ENCODE measurements around the gene HAS3.

Gene HAS3

DNA sequence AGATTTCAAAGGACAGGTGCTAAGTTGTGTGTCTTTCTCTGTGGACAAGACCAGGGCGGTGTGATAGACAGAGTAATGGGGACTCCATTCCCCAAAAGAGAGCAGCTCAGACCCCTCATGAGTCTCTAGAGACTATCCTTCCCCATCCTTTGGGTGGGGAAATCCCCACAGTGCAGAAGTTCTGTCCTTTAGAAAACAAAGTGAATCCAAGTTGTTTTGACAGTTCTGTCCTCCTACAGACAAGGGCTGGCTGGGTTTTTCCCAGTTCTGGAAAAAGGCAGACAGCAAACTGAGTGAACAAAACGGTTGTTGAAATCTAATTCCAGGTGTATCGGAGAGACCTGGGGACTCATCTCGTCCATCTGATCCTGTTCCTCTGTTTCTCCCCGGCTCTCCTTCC lies 11.0 kb upstream of the HAS3 start:
- Histone ChIP-seq H3K4me1 (ENCODE audit: control insufficient read depth, insufficient read depth, low read length) (no peaks in the 10 kb centered on the region), H3K9me3 (ENCODE audit: control insufficient read depth, insufficient read depth, low read depth, low read length) (no peaks in the 10 kb centered on the region), H3K36me3 (ENCODE audit: control insufficient read depth in 2 of 2, insufficient read depth in 1 of 2, low read length in 2 of 2) (no peaks in the 10 kb centered on the region), H3K4me3 (ENCODE audit: low read depth, low read length) (no peak overlapping the region), H3K27ac (ENCODE audit: extremely low read depth, low read depth, low read length) (no peak overlapping the region)
- ChIA-PET CTCF (interaction anchor here (0.7 to 2.2 kb wide), 2 partner anchors 19 to 431 kb away, joined by 3 to 7 read pairs; no protein-coding TSS in a partner anchor), POLR2A (no interaction called here)
- TF ChIP-seq, protein P1, sequence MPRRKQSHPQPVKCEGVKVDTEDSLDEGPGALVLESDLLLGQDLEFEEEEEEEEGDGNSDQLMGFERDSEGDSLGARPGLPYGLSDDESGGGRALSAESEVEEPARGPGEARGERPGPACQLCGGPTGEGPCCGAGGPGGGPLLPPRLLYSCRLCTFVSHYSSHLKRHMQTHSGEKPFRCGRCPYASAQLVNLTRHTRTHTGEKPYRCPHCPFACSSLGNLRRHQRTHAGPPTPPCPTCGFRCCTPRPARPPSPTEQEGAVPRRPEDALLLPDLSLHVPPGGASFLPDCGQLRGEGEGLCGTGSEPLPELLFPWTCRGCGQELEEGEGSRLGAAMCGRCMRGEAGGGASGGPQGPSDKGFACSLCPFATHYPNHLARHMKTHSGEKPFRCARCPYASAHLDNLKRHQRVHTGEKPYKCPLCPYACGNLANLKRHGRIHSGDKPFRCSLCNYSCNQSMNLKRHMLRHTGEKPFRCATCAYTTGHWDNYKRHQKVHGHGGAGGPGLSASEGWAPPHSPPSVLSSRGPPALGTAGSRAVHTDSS (tag by site-specific recombination; IDR thresholded peaks at IDR 0.05): no peak
- TF ChIP-seq GLI4 (tag by site-specific recombination; IDR thresholded peaks at IDR 0.05): no peak
- TF ChIP-seq ZNF654 (tag by site-specific recombination; IDR thresholded peaks at IDR 0.05; ENCODE audit: low read depth): no peak
- TF ChIP-seq ZNF404 (tag by site-specific recombination; IDR thresholded peaks at IDR 0.05): no peak
- TF ChIP-seq ZNF837 (tag by site-specific recombination; IDR thresholded peaks at IDR 0.05): no peak
- TF ChIP-seq ZNF664 (tag by site-specific recombination; IDR thresholded peaks at IDR 0.05): no peak
- TF ChIP-seq ZSCAN23 (tag by site-specific recombination; IDR thresholded peaks at IDR 0.05): no peak
- TF ChIP-seq ZNF324 (tag by site-specific recombination; IDR thresholded peaks at IDR 0.05): no peak
- TF ChIP-seq ZNF266 (tag by site-specific recombination; IDR thresholded peaks at IDR 0.05; ENCODE audit: low read depth): no peak
- no peak for TF ChIP-seq ZNF146 (tag by site-specific recombination; IDR thresholded peaks at IDR 0.05)
- no peak for TF ChIP-seq ZNF747 (tag by site-specific recombination; IDR thresholded peaks at IDR 0.05)
- TF ChIP-seq, protein P2, sequence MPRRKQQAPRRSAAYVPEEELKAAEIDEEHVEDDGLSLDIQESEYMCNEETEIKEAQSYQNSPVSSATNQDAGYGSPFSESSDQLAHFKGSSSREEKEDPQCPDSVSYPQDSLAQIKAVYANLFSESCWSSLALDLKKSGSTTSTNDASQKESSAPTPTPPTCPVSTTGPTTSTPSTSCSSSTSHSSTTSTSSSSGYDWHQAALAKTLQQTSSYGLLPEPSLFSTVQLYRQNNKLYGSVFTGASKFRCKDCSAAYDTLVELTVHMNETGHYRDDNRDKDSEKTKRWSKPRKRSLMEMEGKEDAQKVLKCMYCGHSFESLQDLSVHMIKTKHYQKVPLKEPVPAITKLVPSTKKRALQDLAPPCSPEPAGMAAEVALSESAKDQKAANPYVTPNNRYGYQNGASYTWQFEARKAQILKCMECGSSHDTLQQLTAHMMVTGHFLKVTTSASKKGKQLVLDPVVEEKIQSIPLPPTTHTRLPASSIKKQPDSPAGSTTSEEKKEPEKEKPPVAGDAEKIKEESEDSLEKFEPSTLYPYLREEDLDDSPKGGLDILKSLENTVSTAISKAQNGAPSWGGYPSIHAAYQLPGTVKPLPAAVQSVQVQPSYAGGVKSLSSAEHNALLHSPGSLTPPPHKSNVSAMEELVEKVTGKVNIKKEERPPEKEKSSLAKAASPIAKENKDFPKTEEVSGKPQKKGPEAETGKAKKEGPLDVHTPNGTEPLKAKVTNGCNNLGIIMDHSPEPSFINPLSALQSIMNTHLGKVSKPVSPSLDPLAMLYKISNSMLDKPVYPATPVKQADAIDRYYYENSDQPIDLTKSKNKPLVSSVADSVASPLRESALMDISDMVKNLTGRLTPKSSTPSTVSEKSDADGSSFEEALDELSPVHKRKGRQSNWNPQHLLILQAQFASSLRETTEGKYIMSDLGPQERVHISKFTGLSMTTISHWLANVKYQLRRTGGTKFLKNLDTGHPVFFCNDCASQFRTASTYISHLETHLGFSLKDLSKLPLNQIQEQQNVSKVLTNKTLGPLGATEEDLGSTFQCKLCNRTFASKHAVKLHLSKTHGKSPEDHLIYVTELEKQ (tag by site-specific recombination; IDR thresholded peaks at IDR 0.05; ENCODE audit: borderline replicate concordance): no peak
- TF ChIP-seq, protein P3, sequence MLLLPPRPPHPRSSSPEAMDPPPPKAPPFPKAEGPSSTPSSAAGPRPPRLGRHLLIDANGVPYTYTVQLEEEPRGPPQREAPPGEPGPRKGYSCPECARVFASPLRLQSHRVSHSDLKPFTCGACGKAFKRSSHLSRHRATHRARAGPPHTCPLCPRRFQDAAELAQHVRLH (tag by site-specific recombination; IDR thresholded peaks at IDR 0.05): no peak
- TF ChIP-seq REPIN1 (tag by site-specific recombination; IDR thresholded peaks at IDR 0.05; ENCODE audit: low read depth): no peak
- no peak for TF ChIP-seq YY2 (tag by site-specific recombination; IDR thresholded peaks at IDR 0.05)
- no peak for TF ChIP-seq ZNF629 (tag by site-specific recombination; IDR thresholded peaks at IDR 0.05)

DNA sequence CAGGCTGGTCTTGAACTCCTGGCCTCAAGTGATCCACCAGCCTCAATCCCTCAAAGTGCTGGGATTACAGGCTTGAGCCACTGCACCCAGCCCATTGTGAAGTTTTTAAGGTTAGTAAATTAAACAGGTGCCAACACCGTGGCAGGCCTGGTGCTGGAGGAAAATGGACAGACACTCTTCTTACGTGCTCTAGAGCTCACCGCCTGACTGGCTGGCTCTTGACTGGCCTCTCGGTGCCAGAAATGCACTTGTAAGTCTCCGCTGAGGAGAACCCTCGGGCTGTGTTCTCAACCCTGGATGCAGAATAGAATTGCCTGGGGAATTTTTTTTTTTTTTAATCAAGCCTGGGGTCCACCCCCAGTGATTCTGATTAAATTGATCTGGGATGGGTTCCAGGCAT lies 10.3 kb upstream of the HAS3 start:
- H3K4me1 ChIP-seq (ENCODE audit: control insufficient read depth, insufficient read depth, low read length): no peaks in the 10 kb centered on the region
- H3K9me3 ChIP-seq (ENCODE audit: control insufficient read depth, insufficient read depth, low read depth, low read length): no peaks in the 10 kb centered on the region
- no peak overlapping the region for H3K27ac ChIP-seq (ENCODE audit: extremely low read depth, low read depth, low read length)
- H3K4me3 ChIP-seq (ENCODE audit: low read depth, low read length): no peak overlapping the region
- ChIA-PET POLR2A (no interaction called here), CTCF (interaction anchor here (2.2 kb wide), 1 partner anchor 18 kb away, joined by 7 read pairs; no protein-coding TSS in a partner anchor)
- H3K36me3 ChIP-seq (ENCODE audit: control insufficient read depth in 2 of 2, insufficient read depth in 1 of 2, low read length in 2 of 2): no peaks in the 10 kb centered on the region
- TF ChIP-seq ZNF514 (tag by site-specific recombination; IDR thresholded peaks at IDR 0.05): no peak
- TF ChIP-seq, protein P4, sequence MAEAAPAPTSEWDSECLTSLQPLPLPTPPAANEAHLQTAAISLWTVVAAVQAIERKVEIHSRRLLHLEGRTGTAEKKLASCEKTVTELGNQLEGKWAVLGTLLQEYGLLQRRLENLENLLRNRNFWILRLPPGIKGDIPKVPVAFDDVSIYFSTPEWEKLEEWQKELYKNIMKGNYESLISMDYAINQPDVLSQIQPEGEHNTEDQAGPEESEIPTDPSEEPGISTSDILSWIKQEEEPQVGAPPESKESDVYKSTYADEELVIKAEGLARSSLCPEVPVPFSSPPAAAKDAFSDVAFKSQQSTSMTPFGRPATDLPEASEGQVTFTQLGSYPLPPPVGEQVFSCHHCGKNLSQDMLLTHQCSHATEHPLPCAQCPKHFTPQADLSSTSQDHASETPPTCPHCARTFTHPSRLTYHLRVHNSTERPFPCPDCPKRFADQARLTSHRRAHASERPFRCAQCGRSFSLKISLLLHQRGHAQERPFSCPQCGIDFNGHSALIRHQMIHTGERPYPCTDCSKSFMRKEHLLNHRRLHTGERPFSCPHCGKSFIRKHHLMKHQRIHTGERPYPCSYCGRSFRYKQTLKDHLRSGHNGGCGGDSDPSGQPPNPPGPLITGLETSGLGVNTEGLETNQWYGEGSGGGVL (tag by site-specific recombination; IDR thresholded peaks at IDR 0.05): no peak
- no peak for TF ChIP-seq ZSCAN16 (tag by site-specific recombination; IDR thresholded peaks at IDR 0.05)
- TF ChIP-seq, protein P5, sequence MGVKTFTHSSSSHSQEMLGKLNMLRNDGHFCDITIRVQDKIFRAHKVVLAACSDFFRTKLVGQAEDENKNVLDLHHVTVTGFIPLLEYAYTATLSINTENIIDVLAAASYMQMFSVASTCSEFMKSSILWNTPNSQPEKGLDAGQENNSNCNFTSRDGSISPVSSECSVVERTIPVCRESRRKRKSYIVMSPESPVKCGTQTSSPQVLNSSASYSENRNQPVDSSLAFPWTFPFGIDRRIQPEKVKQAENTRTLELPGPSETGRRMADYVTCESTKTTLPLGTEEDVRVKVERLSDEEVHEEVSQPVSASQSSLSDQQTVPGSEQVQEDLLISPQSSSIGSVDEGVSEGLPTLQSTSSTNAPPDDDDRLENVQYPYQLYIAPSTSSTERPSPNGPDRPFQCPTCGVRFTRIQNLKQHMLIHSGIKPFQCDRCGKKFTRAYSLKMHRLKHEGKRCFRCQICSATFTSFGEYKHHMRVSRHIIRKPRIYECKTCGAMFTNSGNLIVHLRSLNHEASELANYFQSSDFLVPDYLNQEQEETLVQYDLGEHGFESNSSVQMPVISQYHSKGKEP (tag by site-specific recombination; IDR thresholded peaks at IDR 0.05): no peak
- TF ChIP-seq ZNF302 (tag by site-specific recombination; IDR thresholded peaks at IDR 0.05; ENCODE audit: low read depth): no peak
- no peak for TF ChIP-seq ZNF169 (tag by site-specific recombination; IDR thresholded peaks at IDR 0.05)
- TF ChIP-seq, protein P6, sequence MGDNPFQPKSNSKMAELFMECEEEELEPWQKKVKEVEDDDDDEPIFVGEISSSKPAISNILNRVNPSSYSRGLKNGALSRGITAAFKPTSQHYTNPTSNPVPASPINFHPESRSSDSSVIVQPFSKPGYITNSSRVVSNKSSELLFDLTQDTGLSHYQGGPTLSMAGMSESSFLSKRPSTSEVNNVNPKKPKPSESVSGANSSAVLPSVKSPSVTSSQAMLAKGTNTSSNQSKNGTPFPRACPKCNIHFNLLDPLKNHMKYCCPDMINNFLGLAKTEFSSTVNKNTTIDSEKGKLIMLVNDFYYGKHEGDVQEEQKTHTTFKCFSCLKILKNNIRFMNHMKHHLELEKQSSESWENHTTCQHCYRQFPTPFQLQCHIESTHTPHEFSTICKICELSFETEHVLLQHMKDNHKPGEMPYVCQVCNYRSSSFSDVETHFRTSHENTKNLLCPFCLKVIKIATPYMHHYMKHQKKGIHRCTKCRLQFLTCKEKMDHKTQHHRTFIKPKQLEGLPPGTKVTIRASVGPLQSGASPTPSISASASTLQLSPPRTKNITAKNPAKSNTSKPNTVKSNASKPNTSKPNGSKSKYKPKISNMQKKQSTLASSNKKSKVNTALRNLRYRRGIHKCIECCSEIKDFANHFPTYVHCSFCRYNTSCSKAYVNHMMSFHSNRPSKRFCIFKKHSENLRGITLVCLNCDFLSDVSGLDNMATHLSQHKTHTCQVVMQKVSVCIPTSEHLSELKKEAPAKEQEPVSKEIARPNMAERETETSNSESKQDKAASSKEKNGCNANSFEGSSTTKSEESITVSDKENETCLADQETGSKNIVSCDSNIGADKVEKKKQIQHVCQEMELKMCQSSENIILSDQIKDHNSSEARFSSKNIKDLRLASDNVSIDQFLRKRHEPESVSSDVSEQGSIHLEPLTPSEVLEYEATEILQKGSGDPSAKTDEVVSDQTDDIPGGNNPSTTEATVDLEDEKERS (tag by site-specific recombination; IDR thresholded peaks at IDR 0.05): no peak
- no peak for TF ChIP-seq ZNF133 (tag by site-specific recombination; IDR thresholded peaks at IDR 0.05)
- no peak for TF ChIP-seq ZNF76 (tag by site-specific recombination; IDR thresholded peaks at IDR 0.05; ENCODE audit: borderline replicate concordance, low read depth)
